Hepatocyte (in vitro differentiated cells): ENCODE measurements around the gene TBC1D5.

Source experiments
- CTCF ChIP-seq: fragments of 200-600 bp; sonication (generic); IDR thresholded peaks from 2 replicates; pipeline ENCODE4 v1.5.1; 2016; ENCODE audit warnings: antibody characterized with exemption, mild to moderate bottlenecking; ENCODE audit not compliant: poor library complexity
- EZH2 ChIP-seq: fragments of 200-600 bp; sonication (generic); IDR thresholded peaks from 2 replicates; pipeline ENCODE4 v1.6.1; 2016; ENCODE audit warnings: antibody characterized with exemption, mild to moderate bottlenecking, borderline replicate concordance

- no peak for TF ChIP-seq CTCF
- TF ChIP-seq EZH2: no peak
These were observed 110.8 kb downstream of the TBC1D5 start for GRCh38 chr3:17631609-17632008.
